Bone marrow (tissue), 2 donors: ENCODE measurements around the gene PDCD1LG2.
"Not testable (repeated sequence)": the region's sequence is repeated elsewhere in the genome, so short reads cannot be mapped to it uniquely, and the experiment has no call there.

Source experiments
- DNase-seq, 2 donors: peaks; one replicate each; lab custom pipeline; 2025; lab: John Stamatoyannopoulos, UW

The PDCD1LG2 gene

DNA sequence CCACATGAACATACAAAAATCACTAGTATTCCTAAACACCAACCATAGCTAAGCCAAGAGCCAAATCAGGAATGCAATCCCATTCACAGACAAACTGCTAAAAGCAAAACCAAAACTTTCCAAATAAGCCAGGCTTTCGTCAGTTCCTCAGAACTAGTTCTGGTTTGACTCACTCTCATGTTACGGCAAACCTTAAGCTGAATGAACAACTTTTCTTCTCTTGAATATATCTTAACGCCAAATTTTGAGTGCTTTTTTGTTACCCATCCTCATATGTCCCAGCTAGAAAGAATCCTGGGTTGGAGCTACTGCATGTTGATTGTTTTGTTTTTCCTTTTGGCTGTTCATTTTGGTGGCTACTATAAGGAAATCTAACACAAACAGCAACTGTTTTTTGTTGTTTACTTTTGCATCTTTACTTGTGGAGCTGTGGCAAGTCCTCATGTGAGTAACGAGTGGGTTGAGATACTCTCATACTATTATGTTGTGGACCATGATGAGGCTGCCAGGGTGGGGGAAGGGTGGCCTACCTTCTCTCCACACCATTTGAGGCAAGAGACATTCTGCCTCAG is at the start of gene PDCD1LG2:
PDCD1LG2 (plus strand) TSS at position 172 of the 572 bp plus-strand sequence. CDS start 12,016 bp downstream, outside the sequence.
- DNase-seq, result no peak

DNA sequence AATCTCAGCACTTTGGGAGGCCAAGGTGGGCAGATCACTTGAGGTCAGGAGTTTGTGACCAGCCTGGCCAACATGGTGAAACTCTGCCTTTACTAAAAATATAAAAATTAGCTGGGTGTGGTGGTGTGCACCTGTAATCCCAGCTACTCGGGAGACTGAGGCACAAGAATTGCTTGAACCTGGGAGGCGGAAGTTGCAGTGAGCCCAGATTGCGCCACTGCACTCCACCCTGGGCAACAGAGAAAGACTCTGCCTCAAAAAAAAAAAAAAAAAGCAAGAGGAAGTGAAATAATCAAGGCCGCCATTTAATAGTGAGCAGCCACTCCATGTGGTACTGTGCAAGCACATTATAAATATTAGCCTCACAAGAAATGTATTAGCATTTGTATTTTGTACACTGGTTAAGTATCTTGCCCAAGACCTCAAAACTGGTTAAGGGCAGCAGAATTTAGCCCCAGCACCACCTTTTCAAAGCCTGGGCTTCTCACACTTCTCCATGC is 45.5 kb upstream of the PDCD1LG2 start:
- DNase-seq, result not testable (repeated sequence)

DNA sequence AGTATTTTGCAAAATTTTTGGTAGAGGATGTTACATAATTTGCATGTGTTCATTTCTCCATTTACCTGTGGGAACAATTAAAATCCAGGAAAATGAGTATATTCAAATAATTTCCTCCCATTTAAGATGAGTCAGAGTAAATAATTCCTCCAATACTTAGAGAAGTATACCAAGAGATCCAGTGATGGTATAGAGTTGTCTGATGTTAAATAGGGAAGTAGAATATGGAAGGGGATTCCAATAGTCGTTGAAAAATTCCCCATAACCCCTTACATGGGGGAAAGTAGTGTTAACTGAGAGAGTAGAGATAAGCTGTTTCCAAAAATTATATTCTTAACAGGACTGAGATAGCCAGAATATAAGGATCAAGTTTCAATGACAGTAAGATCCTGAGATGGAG is 44.3 kb upstream of the PDCD1LG2 start:
- DNase-seq, result no peak

DNA sequence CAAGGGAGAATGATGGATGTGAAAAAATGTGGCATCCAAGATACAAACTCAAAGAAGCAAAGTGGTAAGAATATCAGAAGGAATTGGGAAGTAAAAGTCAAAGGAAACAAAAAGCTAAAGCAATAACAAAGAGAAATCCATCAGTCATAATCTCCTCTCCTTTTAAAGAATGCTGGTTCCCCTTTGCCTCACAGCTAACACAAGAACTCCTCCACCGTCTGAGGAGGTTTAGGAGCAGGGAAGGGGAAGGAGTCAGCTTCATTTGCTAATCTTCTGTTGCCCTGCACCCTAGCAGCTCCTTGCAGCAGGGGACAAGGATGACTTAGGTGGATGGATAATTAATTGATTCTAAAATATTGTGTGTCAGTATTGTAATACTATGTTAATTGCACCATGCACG is 43.6 kb upstream of the PDCD1LG2 start:
- no peak for DNase-seq

DNA sequence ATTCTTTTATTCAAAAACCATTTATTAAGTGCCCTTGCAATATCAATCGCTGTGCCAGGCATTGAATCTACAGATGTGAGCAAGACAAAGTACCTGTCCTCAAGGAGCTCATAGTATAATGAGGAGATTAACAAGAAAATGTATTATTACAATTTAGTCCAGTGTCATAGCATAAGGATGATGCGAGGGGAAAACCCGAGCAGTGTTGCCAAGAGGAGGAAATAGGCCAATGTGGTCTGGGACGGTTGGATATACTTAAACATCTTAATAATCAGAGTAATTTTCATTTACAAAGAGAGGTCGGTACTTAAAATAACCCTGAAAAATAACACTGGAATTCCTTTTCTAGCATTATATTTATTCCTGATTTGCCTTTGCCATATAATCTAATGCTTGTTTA is 41.5 kb upstream of the PDCD1LG2 start:
- DNase-seq, result no peak

DNA sequence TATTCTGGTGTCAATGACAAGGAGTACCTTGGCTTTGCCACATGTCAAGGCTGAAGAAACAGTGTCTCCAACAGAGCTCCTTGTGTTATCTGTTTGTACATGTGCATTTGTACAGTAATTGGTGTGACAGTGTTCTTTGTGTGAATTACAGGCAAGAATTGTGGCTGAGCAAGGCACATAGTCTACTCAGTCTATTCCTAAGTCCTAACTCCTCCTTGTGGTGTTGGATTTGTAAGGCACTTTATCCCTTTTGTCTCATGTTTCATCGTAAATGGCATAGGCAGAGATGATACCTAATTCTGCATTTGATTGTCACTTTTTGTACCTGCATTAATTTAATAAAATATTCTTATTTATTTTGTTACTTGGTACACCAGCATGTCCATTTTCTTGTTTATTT is 40.2 kb upstream of the PDCD1LG2 start:
- no peak for DNase-seq

DNA sequence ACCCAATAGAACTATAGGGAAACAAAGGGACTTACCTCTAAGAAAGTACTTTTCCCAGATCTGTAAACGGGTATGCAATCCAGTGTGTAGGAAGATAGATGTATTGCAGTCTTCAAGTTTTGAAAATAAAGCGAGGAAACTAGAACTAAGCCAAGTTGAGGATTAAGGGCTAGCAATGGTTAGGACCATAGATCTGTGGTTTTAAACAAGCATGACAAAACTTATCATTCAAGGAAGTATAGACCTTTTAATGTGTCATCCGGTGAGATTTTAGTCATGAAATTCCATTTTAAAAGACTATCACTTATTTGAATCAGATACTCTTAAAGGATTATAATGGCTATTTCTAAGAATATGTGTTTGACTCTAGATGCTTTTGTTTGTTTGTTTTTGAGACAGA is 39.5 kb upstream of the PDCD1LG2 start:
- no peak for DNase-seq

DNA sequence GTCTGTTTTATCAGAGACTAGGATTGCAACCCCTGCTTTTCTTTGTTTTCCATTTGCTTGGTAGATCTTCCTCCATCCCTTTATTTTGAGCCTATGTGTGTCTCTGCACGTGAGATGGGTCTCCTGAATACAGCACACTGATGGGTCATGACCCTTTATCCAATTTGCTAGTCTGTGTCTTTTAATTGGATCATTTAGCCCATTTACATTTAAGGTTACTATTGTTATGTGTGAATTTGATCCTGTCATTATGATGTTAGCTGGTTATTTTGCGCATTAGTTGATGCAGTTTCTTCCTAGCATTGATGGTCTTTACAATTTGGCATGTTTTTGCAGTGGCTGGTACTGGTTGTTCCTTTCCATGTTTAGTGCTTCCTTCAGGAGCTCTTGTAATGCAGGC is 34.7 kb upstream of the PDCD1LG2 start:
- not testable (repeated sequence) for DNase-seq

DNA sequence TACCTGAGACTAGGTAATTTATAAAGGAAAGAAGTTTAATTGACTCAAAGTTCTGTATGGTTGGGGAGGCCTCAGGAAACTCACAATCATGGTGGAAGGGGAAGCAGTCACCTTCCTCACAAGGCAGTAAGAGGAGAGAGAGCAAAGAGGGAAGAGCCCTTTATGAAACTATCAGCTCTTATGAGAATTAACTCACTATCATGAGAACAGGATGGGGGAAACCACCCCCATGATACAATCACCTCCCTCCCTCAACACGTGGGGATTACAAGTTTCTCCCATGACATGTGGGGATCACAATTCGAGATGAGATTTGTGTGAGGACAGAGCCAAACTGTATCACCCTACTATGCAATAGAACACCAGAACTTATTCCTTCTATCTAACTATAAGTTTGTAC is 32.1 kb upstream of the PDCD1LG2 start:
- DNase-seq, result no peak

DNA sequence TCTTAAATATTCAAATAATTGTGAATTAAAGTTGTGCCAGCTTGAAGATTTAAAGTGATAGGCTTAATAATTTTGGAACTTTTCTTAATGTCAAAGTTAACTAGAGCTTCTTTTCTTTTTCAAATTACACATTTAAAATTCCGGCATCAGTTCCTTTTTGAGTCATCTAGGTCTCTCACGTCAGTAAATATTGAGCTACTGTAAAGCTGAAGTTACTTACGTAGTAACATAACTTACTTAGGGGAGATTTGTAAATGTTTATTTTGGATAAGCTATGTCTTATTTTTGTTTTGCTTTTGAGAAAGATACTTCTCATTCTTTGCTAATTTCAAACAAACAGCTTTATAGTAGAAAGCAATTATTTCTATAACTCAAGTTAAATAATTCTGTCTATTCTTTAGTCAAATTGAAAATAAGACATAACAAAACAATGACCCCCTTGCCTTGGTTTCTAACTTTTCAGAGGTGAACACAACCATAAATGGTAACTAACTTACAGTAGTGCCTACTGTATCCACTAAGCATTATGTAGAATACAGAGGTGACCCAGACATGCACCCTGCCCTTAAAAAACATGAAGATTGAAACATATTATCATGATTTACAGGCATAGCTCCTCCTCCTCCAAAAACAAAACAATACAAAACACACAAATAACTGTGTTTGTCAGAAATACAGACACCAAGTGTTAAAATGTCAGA is 30.2 kb upstream of the PDCD1LG2 start:
- no peak for DNase-seq

DNA sequence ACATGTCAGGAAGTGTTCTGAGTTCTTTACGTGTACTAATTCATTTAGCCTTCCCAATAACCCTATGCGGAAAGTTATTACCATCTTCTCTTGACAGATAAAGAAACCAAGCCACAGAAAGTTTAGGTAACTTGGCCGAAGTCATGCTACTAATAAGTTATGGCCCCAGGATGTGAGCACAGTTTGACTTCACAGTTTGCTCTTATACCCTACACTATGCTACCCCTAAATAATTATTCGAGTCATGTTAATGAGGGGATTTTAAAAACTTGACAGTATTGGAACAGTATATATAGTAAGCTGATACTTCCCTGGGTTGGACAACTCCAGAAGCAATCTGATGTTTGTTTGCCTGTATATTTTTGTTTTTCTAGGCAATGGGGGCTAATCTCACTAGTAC is 29.4 kb upstream of the PDCD1LG2 start:
- no peak for DNase-seq

DNA sequence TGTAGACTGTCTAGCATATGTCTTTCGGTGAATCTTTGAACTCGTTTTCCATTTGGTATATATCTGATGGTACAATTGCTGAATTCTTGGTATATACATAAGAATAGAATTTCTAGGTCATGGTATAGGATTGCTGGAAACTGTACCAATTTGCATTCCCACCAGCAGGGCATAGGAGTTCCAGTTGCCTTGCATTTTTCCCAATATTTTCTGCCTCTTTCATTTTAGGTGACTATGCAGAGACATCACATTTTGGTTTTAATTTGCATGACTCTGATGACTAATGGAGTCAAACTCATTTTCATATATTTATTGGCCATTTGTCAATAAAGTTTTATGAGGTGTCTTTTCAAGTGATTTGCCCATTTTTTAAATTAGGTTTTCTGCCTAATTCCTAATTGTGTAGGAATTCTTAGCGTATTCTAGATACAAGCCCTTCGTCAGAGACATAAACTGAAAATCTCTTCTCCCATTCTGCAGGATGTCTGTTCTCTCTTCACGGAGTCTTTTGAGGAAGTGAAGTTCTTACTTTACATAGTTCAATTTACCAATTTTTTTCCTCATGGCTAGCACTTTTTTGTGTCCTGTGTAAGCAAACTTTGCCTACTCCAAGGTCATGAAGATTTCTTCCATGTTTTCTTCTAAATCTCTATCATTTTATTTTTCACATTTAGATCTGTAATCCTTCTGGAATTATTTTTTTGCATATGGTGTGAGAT is 28.9 kb upstream of the PDCD1LG2 start:
- peak in 1 of 2 donors; percentile 10 for DNase-seq

DNA sequence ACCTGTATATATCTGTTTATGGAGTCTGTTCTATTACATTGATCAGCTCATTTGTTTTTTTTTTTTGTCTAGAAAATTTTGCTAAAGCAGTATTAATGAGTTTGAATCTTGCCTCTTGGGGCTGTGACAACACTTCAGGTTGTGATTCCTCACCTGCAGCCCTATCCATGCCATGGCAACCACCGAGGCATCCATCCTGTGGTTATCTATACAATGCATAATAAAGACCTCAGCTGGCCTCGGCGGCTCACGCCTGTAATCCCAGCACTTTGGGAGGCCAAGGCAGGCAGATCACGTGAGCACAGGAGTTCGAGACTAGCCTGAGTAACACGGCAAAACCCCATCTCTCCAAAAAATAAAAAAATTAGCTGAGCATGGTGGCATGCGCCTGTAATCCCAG is 28.1 kb upstream of the PDCD1LG2 start:
- no peak for DNase-seq

DNA sequence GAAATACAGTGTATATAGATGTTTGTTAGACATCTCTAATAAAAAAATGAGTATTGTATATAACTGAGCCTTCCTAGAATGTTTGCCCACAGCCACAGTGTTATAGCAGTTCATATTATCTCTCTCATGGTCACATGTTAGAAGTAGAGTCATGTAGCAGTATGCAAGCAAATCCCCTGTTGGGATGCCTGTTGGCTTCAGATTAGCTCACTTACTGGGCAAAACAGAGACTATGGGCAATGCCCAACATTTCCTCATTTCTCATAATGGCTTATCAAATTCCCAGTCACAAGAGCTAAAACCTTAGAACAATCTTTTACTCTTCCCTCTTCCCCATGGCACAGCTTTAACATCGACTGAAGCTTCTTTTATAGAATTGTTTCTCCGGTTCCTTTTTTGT is 27.0 kb upstream of the PDCD1LG2 start:
- no peak for DNase-seq

DNA sequence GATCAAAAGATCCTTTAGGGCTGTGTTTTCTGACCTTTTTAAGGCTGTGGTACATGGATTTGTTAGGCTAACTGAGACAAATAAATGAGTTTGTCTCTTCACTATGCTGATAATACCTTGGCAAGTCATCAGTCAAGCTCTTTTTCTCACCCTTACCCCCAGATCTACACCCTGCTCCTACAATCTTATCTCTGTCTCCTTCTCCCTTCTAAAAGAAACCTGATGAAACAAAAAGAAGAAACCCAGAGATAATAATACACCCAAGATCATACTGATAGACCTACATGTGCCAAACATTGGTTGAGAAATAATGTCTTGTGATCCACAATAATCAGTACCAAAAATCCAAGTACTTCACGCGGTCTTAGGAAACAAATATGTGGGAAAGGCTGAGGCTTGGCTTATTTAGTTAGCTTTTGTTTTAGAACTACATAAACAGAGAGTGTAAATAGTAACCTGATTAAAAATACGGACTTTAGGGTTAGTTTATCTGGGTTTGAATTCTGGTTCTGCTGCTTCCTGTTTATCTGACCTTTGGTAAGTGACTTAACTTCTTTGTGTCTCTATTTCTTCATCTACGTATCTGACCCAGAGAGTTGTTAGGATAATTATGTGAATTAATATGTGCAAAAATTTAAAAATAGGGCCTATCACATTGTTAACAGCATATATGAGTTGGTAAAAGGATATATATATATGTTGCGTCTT is 24.8 kb upstream of the PDCD1LG2 start:
- DNase-seq, result no peak

DNA sequence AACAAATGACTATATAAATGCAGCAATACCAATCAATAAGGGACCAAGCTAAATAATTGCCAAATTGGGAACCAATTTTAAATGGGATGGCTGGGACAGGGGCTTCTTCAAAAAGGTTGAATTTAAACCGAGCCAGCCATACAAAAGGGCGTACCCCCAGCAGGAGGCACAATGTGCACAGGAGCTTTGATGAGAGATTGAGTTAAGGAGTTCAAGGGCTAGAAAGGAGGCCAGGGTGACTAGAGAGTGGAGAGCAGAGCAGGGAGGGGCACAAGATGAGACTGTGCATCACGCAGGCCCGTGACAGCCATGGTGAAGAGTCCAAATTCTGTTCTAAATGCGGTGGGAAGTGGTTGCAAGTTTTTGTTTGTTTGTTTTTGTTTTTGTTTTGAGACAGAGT is 23.3 kb upstream of the PDCD1LG2 start:
- no peak for DNase-seq

DNA sequence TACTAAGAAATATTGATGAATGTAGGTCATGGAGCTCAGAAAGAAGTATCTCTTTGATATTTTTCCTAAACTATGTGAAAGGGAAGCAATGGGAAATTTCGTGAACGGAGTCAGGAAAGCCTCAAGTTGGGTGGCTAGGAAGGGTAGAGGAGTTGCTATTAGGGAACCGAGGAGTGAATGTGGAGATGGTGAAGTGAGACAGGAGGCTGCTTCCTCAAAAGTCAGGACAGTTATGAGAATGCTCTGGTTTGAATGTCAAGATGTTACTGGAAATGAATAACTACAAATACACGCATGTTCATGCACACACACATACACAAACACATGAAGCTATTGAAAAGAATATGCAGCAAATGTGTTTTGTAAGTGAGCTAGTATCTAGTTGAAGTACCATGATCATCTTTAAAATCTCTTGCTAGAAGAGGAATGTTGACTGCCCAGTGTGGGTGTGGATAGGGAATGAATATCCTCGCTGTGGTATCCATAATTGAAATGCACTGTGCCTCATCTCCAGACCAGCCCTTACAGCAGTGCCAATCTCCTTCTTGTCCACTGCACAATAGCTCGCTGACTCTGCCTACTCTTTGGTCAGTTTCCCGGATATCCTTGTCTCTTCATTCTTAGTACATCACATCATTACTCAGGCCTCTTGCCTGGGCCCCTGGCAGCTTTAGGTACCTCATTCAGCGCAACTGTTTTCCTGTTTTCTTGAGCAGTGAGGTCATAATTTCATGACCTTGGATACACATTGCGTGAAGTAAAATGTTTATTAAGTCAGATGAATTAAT is 21.9 kb upstream of the PDCD1LG2 start:
- DNase-seq, result no peak

DNA sequence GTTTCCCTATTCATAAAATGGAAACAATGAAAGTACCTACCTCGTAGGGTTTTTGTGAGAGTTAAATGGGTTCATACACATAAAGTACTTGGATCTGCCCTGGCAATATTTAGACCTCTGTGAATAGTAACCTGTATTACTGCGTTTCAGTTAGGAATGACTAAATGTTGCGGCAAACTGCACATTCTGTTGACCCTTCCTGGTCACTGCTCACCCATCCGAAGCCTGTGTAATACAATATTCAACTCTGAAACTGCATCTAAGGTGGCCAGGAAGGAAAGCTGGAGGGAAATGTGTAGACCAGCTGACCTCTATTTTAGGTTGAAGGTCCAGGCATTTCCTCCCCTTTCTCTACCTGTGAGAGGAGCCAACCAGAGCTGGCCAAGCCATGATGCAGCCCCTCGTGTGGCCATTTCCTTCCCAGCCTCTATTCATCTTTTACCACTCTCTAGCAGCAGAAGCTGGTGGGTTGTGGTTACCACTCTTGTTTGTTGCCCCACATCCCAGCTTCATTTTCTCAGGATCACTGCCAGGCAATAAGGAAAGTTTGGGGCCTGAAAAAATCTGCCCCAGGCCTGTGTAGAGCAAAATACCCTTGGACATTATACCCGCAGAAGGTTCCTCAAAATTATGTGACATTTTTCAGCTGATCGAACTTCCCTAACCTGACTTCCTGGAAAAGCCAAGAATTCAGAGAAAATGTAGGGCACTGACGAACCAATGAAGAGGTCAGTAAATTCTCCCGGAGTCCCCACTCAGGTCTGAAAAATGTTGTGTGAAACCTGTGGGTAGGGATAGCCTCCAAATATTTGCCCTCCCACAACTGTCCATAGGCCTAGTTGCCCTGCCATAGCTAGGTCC is 20.5 kb upstream of the PDCD1LG2 start:
- no peak for DNase-seq

DNA sequence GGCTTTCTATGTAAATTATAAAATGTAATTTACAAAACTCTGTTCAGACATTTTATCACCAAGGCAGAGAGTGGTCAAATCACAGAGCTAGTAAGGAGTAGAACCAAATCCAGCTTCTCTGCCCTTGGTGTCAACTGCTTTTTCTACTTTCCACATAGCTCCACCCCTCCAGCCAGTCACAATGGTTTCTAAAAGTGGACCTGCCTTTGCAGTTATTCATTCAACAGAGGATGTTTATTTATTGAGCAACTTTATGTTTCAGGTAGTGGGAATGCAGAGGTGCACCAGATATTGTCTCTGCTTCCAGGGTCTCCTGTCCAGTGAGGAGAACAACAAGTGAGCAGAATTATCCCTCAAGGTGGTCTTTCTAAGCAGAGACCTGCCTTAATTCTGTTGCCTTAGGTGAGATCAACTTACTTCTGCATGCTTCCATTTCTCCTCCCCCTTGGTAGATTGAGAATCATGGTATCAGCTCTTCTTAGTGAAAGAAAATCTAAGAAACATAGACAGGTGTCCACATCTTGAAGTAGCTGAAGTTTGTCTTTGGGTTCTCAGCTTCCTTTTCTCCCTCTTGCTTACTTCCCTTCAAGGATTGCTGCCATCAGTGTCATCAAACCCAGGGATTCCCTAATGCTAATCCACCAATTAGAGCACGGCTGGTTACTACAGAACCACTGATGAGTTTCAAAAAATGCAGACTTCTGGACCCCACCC is 17.2 kb upstream of the PDCD1LG2 start:
- no peak for DNase-seq
